Activated CD4-positive, alpha-beta T cell treated with anti-CD3 and anti-CD28 coated beads, Interleukin-10, Interleukin-2, amounts not matched to agents 100 ng/mL and 50 ng/mL, durations not matched to agents 16 hours and 8 hours (primary cell): ENCODE measurements around the gene CES5A.
"Not testable (repeated sequence)": the region's sequence is repeated elsewhere in the genome, so short reads cannot be mapped to it uniquely, and the experiment has no call there.

Experiments used
- DNase-seq: peaks from one replicate; pipeline ENCODE4 v3.0.0-alpha.2; 2020

CES5A gene

GRCh38 chr16:55875273-55875672 lies at the start of gene CES5A:
TSS of gene CES5A (minus strand) at chr16:55875373. CDS start at chr16:55875221, 152 bp downstream.
- no peak for DNase-seq

DNA sequence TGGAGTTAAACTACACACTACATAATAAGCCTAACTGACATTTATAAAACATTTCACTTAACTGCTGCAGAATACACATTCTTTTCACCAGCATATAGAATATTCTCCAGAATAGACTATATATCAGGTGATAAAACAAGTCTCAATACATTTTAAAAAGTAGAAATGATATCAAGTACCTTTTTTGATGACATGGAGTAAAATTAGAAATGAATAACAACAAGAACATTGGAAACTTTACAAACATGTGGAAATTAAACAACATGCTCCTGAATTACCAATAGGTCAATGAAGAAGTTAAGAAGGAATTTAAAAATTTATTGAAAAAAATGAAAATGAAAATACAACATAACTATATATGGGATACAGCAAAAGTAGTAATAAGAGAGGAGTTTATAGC lies 47.5 kb upstream of the CES5A start:
- DNase-seq = no peak

GRCh38 chr16:55917373-55918160 lies 42.4 kb upstream of the CES5A start:
- DNase-seq = no peak

DNA sequence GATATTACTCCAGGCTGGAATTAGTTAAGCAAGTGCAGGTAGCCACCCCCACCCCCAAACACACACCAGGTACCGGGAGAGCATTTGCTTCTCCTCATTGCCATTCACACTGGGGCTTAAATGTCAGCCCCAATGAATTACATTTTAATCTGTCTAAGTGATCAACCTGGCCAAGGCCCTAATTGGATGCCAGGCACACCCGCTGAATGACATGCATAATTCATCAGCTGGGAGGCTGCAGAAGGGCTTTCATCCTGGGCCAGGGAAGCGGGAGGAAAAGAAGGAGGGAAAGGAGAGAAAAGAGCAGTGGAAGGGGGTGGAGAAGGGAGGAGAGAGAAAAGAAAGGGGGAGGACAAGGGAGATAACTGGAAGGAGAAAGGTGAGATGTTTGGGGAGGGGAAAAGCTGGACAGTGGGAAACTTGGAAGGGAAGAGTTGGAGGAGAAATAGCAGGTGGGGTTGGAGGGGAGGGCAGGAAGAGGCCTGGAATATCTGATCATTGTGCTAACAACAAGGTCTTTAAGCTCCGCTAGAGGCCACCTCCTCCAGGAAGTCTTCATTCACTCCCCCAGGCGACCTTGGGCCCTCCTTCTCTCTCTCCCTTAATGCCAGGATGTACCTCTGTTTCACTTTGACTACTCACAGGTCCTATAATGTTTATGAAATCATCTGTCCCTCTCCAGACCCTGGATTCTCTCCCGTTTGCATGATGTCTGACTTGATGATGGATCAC lies 40.1 kb upstream of the CES5A start:
- no peak for DNase-seq

DNA sequence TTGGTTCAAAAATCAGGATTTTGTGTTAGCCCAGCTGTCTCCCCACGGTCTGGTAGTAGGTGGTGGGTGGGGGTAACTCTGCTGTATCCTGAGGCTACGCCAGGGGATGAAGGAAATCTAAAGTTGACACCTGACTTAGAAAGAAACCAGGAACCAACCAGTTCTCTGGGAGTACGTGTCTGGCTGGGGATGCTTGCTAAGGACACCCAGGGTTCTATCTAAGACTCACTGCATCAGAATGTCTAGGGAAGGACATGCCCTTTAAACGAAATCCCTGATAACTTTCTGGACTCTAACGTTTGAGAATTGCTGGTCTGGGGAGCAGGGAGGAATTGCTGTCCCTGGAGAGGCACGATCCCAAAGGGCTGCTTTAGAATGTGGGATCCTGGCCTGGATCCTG lies 39.2 kb upstream of the CES5A start:
- DNase-seq = no peak

DNA sequence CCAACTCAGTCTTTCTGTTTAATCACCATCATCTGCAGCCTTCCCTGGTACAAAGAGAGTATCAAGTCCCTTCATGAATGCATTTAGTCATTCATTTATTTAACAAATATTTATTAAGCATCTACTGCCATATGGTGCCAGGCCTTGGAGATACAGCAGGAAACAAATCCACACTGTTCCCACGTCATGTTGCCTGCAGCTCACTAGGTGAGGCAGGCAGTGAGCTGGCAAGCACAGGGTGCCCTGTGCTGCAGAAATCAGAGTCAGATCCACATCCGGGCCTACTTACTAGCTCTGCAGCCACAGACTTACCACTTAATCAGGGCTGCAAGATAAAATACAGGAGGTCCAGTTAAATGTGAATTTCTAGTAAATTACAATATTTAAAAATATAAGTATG lies 38.5 kb upstream of the CES5A start:
- DNase-seq = no peak

DNA sequence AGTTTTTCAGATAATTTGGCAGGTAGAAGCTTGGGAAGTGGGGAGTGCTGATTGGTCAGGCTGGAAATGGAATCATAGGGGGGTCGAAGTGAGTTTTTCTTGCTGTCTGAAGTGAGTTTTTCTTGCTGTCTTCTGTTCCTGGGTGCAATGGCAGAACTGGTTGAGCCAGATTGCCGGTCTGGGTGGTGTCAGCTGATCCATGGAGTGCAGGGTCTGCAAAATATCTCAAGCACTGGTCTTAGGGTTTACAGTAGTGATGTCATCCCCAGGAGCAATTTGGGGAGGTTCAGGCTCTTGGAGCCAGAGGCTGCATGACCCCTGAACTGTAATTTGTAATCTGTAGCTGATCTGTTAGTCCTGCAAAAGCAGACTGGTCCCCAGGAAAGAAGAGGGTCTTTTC lies 37.9 kb upstream of the CES5A start:
- not testable (repeated sequence) for DNase-seq

- DNase-seq = no peak
These were observed 36.8 kb upstream of the CES5A start for GRCh38 chr16:55912022-55912421.

DNA sequence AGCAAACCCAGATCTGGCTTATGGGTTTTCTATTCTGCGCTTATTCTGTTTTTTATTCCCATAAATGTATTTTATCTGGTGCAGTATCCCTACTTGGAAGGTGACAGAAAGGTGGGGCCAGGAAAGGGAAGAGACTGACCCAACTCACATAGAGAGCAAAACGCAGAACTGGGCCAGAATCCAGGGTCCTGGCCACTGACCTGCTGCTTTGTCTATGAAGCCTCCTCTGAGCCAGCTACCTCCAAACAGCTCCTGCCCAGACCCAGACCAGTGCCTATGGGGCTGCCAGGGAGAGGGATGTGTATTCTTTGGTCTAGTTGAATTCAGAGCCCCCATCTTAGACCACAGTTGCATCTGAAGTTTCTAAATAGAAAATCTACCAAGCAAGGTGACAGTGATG lies 36.4 kb upstream of the CES5A start:
- no peak for DNase-seq

- DNase-seq = no peak
These were observed 34.7 kb upstream of the CES5A start for GRCh38 chr16:55909876-55910275.

DNA sequence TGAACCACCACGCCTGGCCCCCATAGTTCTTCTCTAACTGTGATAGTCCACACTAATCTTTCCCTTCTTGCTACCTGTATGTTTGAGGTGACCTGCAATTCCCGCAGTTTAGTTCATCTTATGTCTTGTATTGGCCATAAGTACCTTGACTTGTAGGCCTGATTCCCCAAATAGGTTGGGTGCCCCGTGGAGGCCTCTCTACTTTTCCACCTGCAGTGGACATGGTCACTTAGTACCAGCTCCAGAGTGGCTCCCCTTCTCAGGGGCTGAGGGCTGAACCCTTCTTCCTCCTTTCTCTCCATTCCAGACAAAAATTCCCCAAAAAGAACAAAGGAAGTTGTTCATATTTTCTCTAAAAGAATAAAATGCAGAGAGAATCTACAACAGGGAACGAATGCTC lies 33.5 kb upstream of the CES5A start:
- no peak for DNase-seq

DNA sequence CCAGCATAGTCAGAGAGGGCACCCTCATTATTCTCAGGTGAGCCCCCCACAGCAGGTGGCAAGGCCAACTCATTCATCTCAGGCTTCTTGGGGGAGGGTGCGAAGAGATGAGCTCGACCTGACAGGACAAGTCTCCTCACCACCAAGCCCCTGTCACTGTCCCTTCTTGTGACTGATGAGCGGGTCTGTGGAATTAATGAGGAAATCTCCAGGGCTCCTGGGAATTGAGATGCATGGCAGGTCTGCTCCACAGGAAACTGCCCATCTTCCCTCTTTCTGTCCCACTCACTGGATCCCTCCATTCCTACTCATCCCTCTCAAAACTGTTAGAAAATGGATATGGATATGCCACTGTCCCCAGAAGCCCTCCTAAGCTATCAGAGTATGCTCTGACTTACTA lies 32.5 kb upstream of the CES5A start:
- DNase-seq = no peak

DNA sequence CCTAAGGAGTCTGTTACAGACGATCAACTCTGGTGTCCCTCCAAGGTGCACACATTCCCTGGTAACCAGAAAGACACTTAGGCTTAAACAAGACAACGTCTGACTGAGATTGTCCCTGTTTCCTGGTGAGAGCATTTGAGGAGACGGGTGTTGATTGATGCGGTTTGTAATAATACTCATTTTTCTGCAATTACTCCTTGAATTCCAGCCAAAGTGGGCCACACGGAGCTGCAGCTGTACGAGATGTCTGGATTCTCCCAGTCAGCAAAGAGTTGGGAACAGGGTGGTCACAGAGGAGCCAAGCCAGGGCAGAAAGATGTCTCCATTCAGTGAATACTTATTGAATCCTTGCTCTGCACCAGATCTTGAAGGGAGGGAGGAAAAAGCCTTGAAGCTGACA lies 30.9 kb upstream of the CES5A start:
- DNase-seq = no peak

- no peak for DNase-seq
These were observed 30.5 kb upstream of the CES5A start for GRCh38 chr16:55905651-55906050.

DNA sequence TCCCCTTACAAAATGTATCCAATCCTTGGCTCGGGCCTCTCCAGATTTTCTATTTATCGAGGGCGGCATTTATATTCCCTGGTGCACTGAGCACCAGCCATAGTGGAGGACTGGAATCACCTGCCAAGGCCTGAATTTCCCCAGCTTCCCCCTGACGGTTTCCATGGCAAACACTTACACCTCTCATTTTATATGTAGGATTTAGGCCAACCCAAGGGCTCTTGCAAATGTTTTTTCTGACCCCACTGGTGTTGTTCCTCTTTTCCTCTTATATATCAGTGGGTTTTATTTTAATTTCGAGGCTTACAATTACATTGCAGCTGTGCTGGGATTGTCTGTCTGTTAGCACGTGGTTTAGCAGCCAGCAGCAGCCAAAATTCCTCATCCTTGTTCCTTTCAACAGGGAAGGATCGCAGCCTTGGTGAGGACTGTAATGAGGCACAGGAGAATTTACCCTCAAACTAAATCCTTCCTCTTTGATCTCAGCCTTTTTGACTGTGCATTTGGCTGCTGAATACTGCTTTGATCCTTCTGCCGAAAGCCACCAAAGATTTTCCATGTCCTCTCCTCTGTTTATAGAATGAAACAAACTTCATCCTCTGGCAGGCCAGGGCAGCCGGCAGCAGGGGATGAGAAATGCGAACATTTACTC lies 26.5 kb upstream of the CES5A start:
- no peak for DNase-seq

DNA sequence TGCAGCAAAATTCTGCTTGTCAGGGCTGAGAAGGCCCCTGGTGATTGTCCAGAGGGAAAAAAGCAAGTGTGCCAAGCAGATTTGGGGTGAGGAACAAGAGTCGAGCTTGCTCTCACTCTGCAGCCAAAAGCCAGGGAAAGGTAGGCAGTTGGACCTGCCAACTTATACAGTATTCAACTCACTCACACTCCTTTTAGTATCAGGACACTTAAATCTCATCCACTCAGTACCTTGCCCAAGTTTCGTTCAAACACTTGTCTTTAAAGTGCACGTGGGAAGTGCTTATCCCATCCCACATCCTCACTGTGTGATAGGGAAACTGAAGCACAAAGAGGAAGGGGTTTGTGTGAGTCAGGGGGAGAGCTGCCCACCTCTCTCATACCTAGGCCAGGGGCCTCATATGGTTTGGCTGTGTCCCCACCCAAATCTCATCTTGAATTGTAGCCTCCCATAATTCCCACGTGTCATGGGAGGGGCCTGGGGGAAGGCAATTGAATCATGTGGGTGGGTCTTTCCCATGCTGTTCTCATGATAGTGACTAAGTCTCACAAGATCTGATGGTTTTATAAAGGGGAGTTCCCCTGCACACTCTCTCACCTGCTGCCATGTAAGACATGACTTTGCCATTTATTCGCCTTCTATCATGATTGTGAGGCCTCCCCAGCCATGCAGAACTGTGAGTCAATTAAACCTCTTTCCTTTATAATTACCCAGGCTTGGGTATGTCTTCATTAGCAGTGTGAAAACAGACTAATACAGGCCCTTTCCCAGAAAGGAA lies 25.6 kb upstream of the CES5A start:
- DNase-seq = no peak

GRCh38 chr16:55899857-55900256 lies 24.7 kb upstream of the CES5A start:
- no peak for DNase-seq

GRCh38 chr16:55898592-55898991 lies 23.4 kb upstream of the CES5A start:
- no peak for DNase-seq

GRCh38 chr16:55892821-55893220 lies 17.6 kb upstream of the CES5A start:
- no peak for DNase-seq

GRCh38 chr16:55889518-55889917 lies 14.3 kb upstream of the CES5A start:
- DNase-seq = no peak

DNA sequence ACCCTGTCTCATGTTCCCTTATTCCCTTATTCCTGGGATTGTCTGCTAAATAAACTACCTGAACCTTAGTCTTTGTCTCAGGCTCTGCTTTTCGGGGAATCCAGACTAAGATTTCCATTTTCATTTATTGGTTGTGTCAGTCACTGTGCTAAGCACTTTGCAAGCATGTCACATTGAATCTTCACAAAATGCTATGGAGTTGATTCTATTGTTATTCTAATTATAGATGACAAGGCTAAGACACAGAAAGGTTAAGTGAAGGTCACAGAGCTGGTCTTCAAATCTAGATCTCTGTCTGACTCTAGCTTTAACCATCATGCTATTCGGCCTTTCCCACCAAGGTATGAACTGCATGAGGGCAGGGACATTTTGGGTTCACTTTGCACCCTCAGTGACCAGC lies 13.4 kb upstream of the CES5A start:
- no peak for DNase-seq

DNA sequence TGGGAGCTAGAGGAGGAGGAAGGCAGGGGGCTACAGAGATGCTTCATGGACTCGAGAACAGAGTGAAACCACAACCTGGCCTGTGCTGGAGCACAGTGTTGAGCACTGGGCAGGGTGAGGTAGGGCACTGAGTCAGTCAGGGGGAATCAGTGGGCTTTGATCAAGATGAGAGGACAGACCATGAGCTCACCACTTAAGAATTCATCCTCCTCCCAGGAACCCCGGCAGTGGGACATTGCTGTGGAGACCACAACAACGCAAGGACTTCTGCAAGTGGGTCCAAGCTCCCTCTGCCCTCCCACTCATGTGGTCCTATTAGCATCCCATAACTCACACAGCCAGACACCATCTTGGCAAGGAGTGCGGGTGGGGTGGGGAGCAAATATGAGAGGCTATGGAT lies 1.7 kb upstream of the CES5A start:
- DNase-seq = no peak

- no peak for DNase-seq
These were observed 2.1 kb downstream of the CES5A start for GRCh38 chr16:55873122-55873521.
